Measurements from ENCODE around the gene GALNT14. TPM values are rescaled to one million over a fixed set of nuclear protein-coding genes. Genes with fewer than 3 reads are reported as not detected.

GALNT14 gene
- total and polyA plus RNA-seq, 2 of the 8 experiments (the other 6 are each of a cell fraction or from before 2014, with no cell fraction given) = 13.0 to 13.7 TPM

DNA sequence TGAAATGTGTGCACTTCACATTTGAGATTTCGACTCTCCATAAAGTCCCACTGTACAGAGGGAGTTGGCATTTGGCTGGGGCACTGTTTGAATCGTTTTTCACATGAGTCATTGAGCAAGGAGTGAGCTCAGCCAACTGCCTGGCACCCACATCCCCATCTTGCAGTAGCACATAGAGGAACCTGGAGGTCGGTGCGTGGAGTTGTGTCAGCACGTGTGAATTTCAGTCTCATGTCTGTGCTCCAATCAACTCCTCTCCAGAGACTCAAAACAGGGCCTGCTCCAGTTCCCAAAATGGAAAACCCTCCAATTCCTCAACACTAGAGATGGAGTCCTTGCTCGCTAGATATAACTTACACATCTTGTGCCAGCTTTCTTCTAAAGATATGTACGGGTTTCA lies 204.2 kb downstream of the GALNT14 start:
- H4K91ac ChIP-seq (replicated peaks; ENCODE audit: insufficient read length, low read length) = no peak overlapping the region
- H3K27me3 ChIP-seq (replicated peaks in 1 of 4; ENCODE audit: control insufficient read depth in 3 of 4, extremely low read depth in 1 of 4, insufficient read depth in 3 of 4, low read length in 3 of 4) = peaks cover 0 to 2% (median 0%) of the 10 kb centered on the region in 4 experiments; a peak in 1 of 7 replicates
- H3K23ac ChIP-seq (ENCODE audit: insufficient read length) = no peak overlapping the region
- H3K14ac ChIP-seq (ENCODE audit: insufficient read length) = no peak overlapping the region
- H2BK5ac ChIP-seq (ENCODE audit: low read depth, low read length) = no peak overlapping the region
- no peak overlapping the region for H2AK5ac ChIP-seq (ENCODE audit: low read depth, low read length)
- H2BK20ac ChIP-seq (ENCODE audit: low read length) = no peak overlapping the region
- H2BK15ac ChIP-seq (ENCODE audit: low read length) = no peak overlapping the region
- H3K79me1 ChIP-seq (ENCODE audit: low read depth, low read length) = no peaks in the 10 kb centered on the region
- peaks cover 4 to 17% (median 12%) of the 10 kb centered on the region in 4 experiments; a peak in 6 of 7 replicates for H3K4me1 ChIP-seq (replicated peaks in 1 of 4; ENCODE audit: control insufficient read depth in 3 of 4, insufficient read depth in 4 of 4, low read length in 3 of 4)
- no peak for TF ChIP-seq HDAC6 (IDR thresholded peaks at IDR 0.05; ENCODE audit: low read depth, low read length)
- no peak for TF ChIP-seq RBBP5 (IDR thresholded peaks at IDR 0.05; ENCODE audit: borderline replicate concordance, low read depth, low read length)
- TF ChIP-seq GTF2F1 (IDR thresholded peaks at IDR 0.05; ENCODE audit: borderline replicate concordance, low read depth, low read length) = no peak
- TF ChIP-seq RXRA (IDR thresholded peaks at IDR 0.05; ENCODE audit: insufficient read depth, low read depth, low read length) = no peak
- TF ChIP-seq SP1 (IDR thresholded peaks at IDR 0.05; ENCODE audit: low read depth, low read length) = no peak
- TF ChIP-seq MAFK (IDR thresholded peaks at IDR 0.05; ENCODE audit: low read depth, low read length) = no peak
- no peak for TF ChIP-seq HDAC2 (IDR thresholded peaks at IDR 0.05; ENCODE audit: borderline replicate concordance in 1 of 2, low read depth in 2 of 2, low read length in 2 of 2)
- no peak for TF ChIP-seq JUND (IDR thresholded peaks at IDR 0.05; ENCODE audit: low read length)
- no peak for TF ChIP-seq SIX5 (IDR thresholded peaks at IDR 0.05; ENCODE audit: low read depth, low read length)
- no peak for TF ChIP-seq GABPA (IDR thresholded peaks at IDR 0.05; ENCODE audit: borderline replicate concordance, insufficient read depth, low read length)
- no peak for TF ChIP-seq TEAD4 (IDR thresholded peaks at IDR 0.05; ENCODE audit: low read depth, low read length)
- no peak for TF ChIP-seq KDM5A (IDR thresholded peaks at IDR 0.05; ENCODE audit: low read length)
- no peak for TF ChIP-seq BACH1 (IDR thresholded peaks at IDR 0.05; ENCODE audit: low read length)
- no peak for TF ChIP-seq TAF7 (optimal IDR thresholded peaks at IDR 0.05; ENCODE audit: borderline replicate concordance, low read depth, low read length)
- ChIA-PET POLR2A (ENCODE audit: partially characterized antibody) (no interaction called here), CTCF (ENCODE audit: partially characterized antibody) (interaction anchor here (1.1 to 1.5 kb wide), 4 partner anchors 12 to 99 kb away, joined by 3 to 5 read pairs (median 3); no protein-coding TSS in a partner anchor)
- no peaks in the 10 kb centered on the region for H3K36me3 ChIP-seq (ENCODE audit: control insufficient read depth in 2 of 4, insufficient read depth in 4 of 4, low read length in 3 of 4)
- H3K4me2 ChIP-seq (ENCODE audit: insufficient read depth in 1 of 2, low read depth in 2 of 2, low read length in 2 of 2) = no peak overlapping the region
- H2BK120ac ChIP-seq (replicated peaks; ENCODE audit: low read depth, low read length) = no peak overlapping the region
- no peaks in the 10 kb centered on the region for H4K20me1 ChIP-seq (replicated peaks in 1 of 2; ENCODE audit: control insufficient read depth in 1 of 2, insufficient read depth in 2 of 2, low read length in 2 of 2)
- no peaks in the 10 kb centered on the region for H3K79me2 ChIP-seq (ENCODE audit: control insufficient read depth in 1 of 2, insufficient read depth in 2 of 2, low read length in 2 of 2)
- 97% methylated on average over 7 of the region's 7 CpGs; no CpG with 5 or more reads in 1 of the 2 experiments for WGBS, 2 experiments (ENCODE audit: extremely low coverage in 1 of 2, insufficient coverage in 1 of 2, insufficient read length in 1 of 2, insufficient replicate concordance in 2 of 2, low coverage in 1 of 2, low lambda C conversion rate in 2 of 2, missing lambda C conversion rate in 1 of 2)
- no peak overlapping the region for H3K18ac ChIP-seq (ENCODE audit: extremely low read depth, low read length)
- peaks cover 2% of the 10 kb centered on the region; the same call in 1 of the 2 replicates for H3K23me2 ChIP-seq (ENCODE audit: low read depth, low read length)
- no peak overlapping the region for H3K56ac ChIP-seq (replicated peaks; ENCODE audit: insufficient read length, low read depth, low read length)
- H3K9me3 ChIP-seq (ENCODE audit: insufficient read depth in 2 of 2, low read depth in 1 of 2, low read length in 1 of 2) = no peaks in the 10 kb centered on the region
- FAIRE-seq = no peak
- H3K9ac ChIP-seq (replicated peaks in 1 of 4; ENCODE audit: extremely low read depth in 1 of 4, low read depth in 3 of 4, low read length in 3 of 4) = no peak overlapping the region
- no peak for DNase-seq (ENCODE audit: low read depth in 1 of 2, low spot score in 2 of 2)
- H3K4ac ChIP-seq (replicated peaks; ENCODE audit: insufficient read length, low read depth, low read length) = no peak overlapping the region
- no peak overlapping the region for H4K8ac ChIP-seq (ENCODE audit: extremely low read depth, insufficient read depth, low read length)
- no peak overlapping the region for H3K27ac ChIP-seq (ENCODE audit: low read depth, low read length)
- H4K5ac ChIP-seq (ENCODE audit: insufficient read length, low read depth, low read length) = no peak overlapping the region
- H2BK12ac ChIP-seq (ENCODE audit: low read depth, low read length) = no peak overlapping the region
- no peak overlapping the region for H2AFZ ChIP-seq (ENCODE audit: low read length)
- no peak overlapping the region for H3K4me3 ChIP-seq (ENCODE audit: extremely low read depth in 1 of 4, insufficient read depth in 2 of 4, low read depth in 3 of 4, low read length in 4 of 4)

All from H1 (cell line).